Erythroblast (primary cell): ENCODE results near the gene ZNF496.

Source experiments
- GATA1 ChIP-seq: IDR thresholded peaks from 2 replicates; pipeline ENCODE4 v1.6.1; 2011; ENCODE audit warnings: low read depth, mild to moderate bottlenecking, control low read depth, low read length, moderate library complexity
- POLR2A ChIP-seq: IDR thresholded peaks from 2 replicates; pipeline ENCODE4 v1.6.1; 2011; ENCODE audit warnings: mild to moderate bottlenecking, low read length

DNA sequence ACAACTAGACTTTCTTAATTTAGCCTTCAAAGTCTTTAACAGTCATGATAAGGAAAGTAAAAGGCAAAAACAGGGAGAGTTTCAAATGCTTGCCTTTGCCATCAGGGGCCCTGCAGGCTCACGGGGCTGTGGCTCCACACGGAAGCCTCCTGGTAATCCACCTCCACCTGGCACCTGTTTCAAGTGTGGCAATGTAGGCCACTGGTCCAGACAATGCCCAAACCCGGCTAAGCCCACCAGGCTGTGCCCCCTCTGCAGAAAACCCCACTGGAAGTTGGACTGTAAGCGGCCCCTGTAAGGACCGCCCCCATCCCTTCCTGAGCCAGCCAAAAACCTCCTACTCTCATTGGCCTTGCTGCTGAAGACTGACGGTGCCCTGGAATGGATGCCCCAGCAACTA, 43.3 kb downstream of the ZNF496 start:
- TF ChIP-seq POLR2A (no peak), GATA1 (no peak)
